Measurements from ENCODE around the gene KDR. TPM values are rescaled to one million over a fixed set of nuclear protein-coding genes. Genes with fewer than 3 reads are reported as not detected.

The KDR gene
- total RNA-seq, 1 donor from 2014 or later: 1.4 TPM

DNA sequence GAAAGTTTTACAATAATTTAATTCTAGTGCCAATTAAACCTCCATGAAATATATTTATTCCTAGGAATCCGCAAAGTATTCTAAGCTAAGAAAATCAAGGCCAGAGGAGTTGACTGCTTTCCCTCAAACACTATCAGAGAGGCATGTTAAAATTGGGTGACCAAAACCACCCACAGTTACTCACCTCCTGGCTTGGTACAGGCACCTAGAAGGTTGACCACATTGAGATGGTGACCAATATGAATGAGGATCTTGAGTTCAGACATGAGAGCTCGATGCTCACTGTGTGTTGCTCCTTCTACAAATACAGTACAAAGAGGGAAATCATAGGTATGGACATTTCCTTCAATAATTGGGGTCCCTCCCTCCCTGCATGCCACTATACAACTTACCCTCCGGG is 29.4 kb downstream of the KDR start:
- no peak overlapping the region for H3K4me3 ChIP-seq (ENCODE audit: low read depth, low read length)
- TF ChIP-seq, protein P1, sequence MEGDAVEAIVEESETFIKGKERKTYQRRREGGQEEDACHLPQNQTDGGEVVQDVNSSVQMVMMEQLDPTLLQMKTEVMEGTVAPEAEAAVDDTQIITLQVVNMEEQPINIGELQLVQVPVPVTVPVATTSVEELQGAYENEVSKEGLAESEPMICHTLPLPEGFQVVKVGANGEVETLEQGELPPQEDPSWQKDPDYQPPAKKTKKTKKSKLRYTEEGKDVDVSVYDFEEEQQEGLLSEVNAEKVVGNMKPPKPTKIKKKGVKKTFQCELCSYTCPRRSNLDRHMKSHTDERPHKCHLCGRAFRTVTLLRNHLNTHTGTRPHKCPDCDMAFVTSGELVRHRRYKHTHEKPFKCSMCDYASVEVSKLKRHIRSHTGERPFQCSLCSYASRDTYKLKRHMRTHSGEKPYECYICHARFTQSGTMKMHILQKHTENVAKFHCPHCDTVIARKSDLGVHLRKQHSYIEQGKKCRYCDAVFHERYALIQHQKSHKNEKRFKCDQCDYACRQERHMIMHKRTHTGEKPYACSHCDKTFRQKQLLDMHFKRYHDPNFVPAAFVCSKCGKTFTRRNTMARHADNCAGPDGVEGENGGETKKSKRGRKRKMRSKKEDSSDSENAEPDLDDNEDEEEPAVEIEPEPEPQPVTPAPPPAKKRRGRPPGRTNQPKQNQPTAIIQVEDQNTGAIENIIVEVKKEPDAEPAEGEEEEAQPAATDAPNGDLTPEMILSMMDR (conservative IDR thresholded peaks at IDR 0.05; ENCODE audit: low read depth, low read length): no peak
- DNase-seq (ENCODE audit: low read depth): no peak

DNA sequence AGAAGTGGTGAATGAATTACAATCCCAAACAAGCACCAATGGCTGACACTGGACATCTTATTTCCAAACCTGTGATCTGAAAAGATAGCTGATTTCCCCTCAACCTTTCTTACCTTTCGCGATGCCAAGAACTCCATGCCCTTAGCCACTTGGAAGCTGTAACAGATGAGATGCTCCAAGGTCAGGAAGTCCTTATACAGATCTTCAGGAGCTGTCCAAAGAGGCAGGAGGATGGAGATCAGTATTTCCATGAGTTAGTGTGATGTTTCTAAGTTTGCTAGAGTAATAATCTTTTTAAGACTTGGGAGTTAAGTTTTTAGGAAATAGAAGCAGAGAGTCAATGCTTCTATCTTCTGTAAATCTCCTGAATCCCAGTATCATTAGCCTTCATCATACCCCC is 32.9 kb downstream of the KDR start:
- no peak for DNase-seq (ENCODE audit: low read depth)
- no peak overlapping the region for H3K4me3 ChIP-seq (ENCODE audit: low read depth, low read length)
- TF ChIP-seq, protein P1 (conservative IDR thresholded peaks at IDR 0.05; ENCODE audit: low read depth, low read length): no peak

DNA sequence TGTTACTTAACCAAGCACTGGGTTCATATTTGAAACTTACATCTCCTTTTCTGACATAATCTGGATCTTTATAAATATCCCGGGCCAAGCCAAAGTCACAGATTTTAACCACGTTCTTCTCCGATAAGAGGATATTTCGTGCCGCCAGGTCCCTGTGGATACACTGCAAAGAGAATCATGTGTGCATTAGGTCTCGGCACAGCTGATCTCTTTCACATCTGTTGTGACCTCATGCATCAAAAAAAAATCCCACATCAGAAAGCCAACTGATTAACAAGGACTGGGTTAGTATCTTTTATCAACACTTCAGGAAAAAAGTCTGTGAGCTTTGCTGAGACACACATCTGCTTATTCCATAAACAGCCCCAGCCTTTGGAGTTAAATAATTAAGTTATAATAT is 35.5 kb downstream of the KDR start:
- no peak for DNase-seq (ENCODE audit: low read depth)
- TF ChIP-seq, protein P1 (conservative IDR thresholded peaks at IDR 0.05; ENCODE audit: low read depth, low read length): no peak
- no peak overlapping the region for H3K4me3 ChIP-seq (ENCODE audit: low read depth, low read length)

DNA sequence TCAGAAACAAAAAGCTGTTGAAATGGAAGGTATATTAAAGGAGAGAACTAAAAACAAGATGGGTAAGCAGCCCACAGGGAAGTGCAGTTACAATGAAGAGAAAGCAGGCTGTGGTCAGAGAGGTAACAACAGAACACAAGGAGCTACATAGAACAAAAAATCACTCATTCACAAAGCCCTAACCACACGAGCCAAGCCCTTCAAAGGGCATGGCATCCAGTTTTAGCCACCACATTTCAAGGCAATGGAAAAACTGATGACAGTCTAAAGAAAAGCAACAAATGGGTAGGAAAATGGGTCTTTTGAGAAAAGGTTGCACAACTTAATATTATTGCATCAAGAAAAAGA is 37.5 kb downstream of the KDR start:
- no peak for DNase-seq (ENCODE audit: low read depth)
- TF ChIP-seq, protein P1 (conservative IDR thresholded peaks at IDR 0.05; ENCODE audit: low read depth, low read length): no peak
- H3K4me3 ChIP-seq (ENCODE audit: low read depth, low read length): no peak overlapping the region

DNA sequence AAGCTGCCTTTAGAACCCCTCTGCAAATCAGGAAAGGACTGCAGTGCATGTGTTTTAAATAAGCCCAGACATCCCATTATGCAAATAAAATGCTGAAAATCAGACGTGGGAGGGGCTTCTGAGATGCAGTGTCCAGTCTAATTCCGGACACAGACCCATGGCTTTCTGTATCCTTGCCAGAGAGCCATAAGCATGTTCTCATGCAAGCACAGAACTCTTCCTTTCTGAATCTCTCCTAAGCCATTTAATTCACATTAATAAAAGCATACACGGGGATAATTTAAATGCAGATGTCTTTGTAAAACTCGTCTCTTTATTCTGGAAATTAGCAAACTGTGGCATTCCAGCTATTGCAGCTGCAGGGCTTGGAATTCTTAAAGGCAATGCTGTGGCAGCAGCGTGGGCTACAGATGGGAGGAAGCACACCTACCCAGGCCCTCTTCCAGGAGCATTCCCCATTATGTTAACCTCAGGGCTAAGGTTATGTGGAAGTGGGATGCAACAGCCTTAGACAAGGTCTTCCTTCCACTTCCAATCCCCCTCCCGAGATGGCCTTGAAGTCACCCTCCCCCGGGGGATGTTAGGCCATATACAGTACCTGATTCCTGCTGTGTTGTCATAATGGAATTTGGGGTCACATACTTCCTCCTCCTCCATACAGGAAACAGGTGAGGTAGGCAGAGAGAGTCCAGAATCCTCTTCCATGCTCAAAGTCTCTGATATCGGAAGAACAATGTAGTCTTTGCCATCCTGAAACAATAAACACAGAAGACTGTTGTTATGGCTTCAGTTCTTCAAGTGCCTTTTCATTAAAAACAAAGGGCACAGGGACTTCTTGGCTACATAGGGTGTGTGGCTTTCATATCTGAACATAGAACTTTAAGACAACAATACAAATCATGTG is 38.1 kb downstream of the KDR start:
- TF ChIP-seq, protein P1 (conservative IDR thresholded peaks at IDR 0.05; ENCODE audit: low read depth, low read length): no peak
- no peak overlapping the region for H3K4me3 ChIP-seq (ENCODE audit: low read depth, low read length)
- DNase-seq (ENCODE audit: low read depth): no peak

DNA sequence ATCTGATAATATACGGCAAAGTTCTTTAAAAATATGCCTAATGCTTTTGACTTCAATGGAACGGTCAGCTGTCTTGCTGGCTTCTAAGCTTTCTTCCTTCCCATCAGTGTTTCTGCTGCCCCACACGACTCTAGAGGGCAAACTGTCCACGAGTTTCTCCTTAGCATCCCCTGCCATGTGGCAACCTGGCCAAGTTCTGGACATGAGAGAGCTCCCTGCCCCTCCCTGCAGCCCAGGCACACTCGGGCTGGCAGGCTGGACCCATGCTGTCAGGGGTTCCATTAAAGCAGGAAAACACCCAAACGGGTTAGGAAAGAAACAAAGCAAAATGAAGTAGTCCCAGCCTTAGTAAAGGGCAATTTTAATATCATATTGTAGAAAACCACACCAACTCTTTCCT is 38.8 kb downstream of the KDR start:
- no peak overlapping the region for H3K4me3 ChIP-seq (ENCODE audit: low read depth, low read length)
- TF ChIP-seq, protein P1 (conservative IDR thresholded peaks at IDR 0.05; ENCODE audit: low read depth, low read length): no peak
- DNase-seq (ENCODE audit: low read depth): no peak

DNA sequence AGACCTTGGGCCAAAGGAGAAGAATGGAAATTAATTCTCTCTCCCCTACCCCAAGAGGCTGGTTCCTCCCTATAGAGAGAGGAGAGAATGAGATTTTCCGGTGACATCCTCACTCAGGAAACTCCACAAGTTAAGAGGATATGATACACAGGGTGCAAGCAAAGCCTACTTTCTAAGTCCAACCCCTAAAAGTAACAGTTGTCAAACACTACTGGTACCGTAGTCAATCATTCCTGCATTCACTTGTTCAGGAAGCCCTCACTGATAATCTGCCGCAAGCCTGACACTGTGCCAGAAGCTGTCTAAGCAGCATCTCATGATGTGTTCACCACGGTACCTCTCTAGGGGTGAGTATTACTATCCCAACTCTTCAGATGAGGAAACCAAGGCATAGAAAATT is 41.7 kb downstream of the KDR start:
- no peak for DNase-seq (ENCODE audit: low read depth)
- H3K4me3 ChIP-seq (ENCODE audit: low read depth, low read length): no peak overlapping the region
- TF ChIP-seq, protein P1 (conservative IDR thresholded peaks at IDR 0.05; ENCODE audit: low read depth, low read length): no peak
